ENCODE results near the gene AMPD2. TPM values are rescaled to one million over a fixed set of nuclear protein-coding genes. Genes with fewer than 3 reads are reported as not detected.

AMPD2 gene
- total and polyA plus RNA-seq, 2 donors (not counting 3 experiments of a cell fraction or from before 2014, with no cell fraction given), result 69.4 TPM

GRCh38 chr1:109625601-109626560, 6.2 kb downstream of the AMPD2 start:
- Histone ChIP-seq H3K9me3 (replicated peaks; ENCODE audit: control insufficient read depth, insufficient read depth, low read length) (no peaks in the 10 kb centered on the region), H3K27ac (ENCODE audit: insufficient read depth, low read depth, low read length) (no peak overlapping the region), H3K27me3 (ENCODE audit: control insufficient read depth in 2 of 2, insufficient read depth in 2 of 2, low read length in 2 of 2) (no peaks in the 10 kb centered on the region), H3K36me3 (ENCODE audit: control insufficient read depth in 2 of 2, extremely low read depth in 1 of 2, insufficient read depth in 2 of 2, low read length in 2 of 2) (peaks cover 4 to 35% of the 10 kb centered on the region in 2 experiments), H2AFZ (ENCODE audit: low read depth, low read length) (no peak overlapping the region), H3K4me1 (ENCODE audit: control insufficient read depth, extremely low read depth, insufficient read depth, low read length) (peaks cover 8% of the 10 kb centered on the region), H3K9me1 (replicated peaks; ENCODE audit: control insufficient read depth, extremely low read depth, insufficient read depth, low read length) (no peaks in the 10 kb centered on the region), H4K20me1 (replicated peaks; ENCODE audit: control insufficient read depth, extremely low read depth, insufficient read depth, low read length) (no peaks in the 10 kb centered on the region), H3K4me3 (replicated peaks in 1 of 3; ENCODE audit: insufficient read depth in 1 of 3, low read depth in 1 of 3, low read length in 3 of 3) (no peak overlapping the region), H3K9ac (replicated peaks; ENCODE audit: extremely low read depth, insufficient read depth, low read length) (no peak overlapping the region), H3K79me2 (ENCODE audit: control insufficient read depth, insufficient read depth, low read length) (peaks cover 43% of the 10 kb centered on the region), H3K4me2 (ENCODE audit: insufficient read depth, low read length) (no peak overlapping the region)
- DNase-seq (ENCODE audit: low read depth, low spot score), result no peak
- dilution Hi-C loops (cut with MboI; ENCODE audit: extremely low pct_ligation_motif_present, low sequenced_read_pairs) (no loop called here), intact Hi-C loops (cut with micrococcal nuclease) (no loop called here)
- TF ChIP-seq CTCF (IDR thresholded peaks at IDR 0.05; ENCODE audit: extremely low read depth in 1 of 2, insufficient read depth in 1 of 2, low read depth in 1 of 2, low read length in 2 of 2) (no peak), POLR2AphosphoS5 (IDR thresholded peaks at IDR 0.05; ENCODE audit: insufficient read depth, low read depth, low read length) (no peak), EZH2 (IDR thresholded peaks at IDR 0.05; ENCODE audit: borderline replicate concordance, low read depth, low read length, severe bottlenecking) (no peak), POLR2A (IDR thresholded peaks at IDR 0.05; ENCODE audit: low read depth, low read length) (no peak)
- CTCF ChIA-PET, result interaction anchor here (1.8 to 3.3 kb wide), 3 partner anchors 9 to 80 kb away, joined by 4 to 23 read pairs (median 8); partner anchors contain the start of gene GNAI3
- BruUV-seq (replicated peaks), result no TSS peak
- FAIRE-seq, result no peak
- POLR2A ChIA-PET, result no interaction called here
